Measurements from ENCODE around the gene GATA1. TPM values are rescaled to one million over a fixed set of nuclear protein-coding genes. Genes with fewer than 3 reads are reported as not detected.

Gene GATA1
- total RNA-seq, 1 experiment from 2014 or later = 0.23 TPM

DNA sequence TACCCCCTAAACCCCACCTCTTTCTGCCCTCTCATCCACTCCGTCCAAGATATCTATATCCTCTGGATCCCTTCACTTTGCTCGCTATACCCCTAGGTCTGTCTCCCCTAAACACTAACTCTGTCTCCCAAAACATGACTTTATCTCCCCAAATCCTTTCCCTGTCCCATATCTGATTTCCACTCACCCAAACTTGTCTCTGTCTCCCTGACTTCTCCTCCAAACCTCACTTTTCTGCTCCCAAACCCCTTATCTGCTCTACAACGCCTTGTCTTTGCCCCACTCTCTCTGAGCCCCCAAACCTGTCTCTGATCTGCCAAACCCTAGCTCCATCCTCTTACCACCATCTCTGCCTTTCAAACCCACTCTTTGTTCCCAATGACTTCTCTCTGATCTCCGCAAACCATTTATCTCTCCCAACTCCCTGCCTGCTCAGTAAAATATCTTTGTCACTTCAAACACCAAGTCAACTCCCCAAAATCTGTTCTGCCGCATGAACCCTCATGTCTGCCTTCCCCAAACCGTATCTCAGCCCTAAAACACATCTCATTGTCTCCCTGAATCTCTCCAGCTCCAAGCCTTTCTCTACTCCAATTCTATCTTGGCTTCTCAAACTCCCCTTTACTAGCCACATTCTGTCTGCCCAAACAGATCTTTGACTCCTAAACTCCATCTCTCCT, 575 bp downstream of the GATA1 start:
- no peak overlapping the region for H3K27ac ChIP-seq (ENCODE audit: low read length)
- ChIA-PET CTCF (no interaction called here), POLR2A (no interaction called here)
- no peaks in the 10 kb centered on the region for H3K27me3 ChIP-seq (ENCODE audit: control insufficient read depth, insufficient read depth, low read length)
- intact Hi-C loops (cut with micrococcal nuclease; ENCODE audit: unreplicated experiment) (no loop called here), in situ Hi-C loops (cut with HindIII; ENCODE audit: low pct_unique_long_range_greater_than_20kb, low sequenced_read_pairs) (no loop called here)
- H3K4me3 ChIP-seq (ENCODE audit: low read depth in 2 of 2, low read length in 2 of 2) = no peak overlapping the region
- TF ChIP-seq, protein P1, sequence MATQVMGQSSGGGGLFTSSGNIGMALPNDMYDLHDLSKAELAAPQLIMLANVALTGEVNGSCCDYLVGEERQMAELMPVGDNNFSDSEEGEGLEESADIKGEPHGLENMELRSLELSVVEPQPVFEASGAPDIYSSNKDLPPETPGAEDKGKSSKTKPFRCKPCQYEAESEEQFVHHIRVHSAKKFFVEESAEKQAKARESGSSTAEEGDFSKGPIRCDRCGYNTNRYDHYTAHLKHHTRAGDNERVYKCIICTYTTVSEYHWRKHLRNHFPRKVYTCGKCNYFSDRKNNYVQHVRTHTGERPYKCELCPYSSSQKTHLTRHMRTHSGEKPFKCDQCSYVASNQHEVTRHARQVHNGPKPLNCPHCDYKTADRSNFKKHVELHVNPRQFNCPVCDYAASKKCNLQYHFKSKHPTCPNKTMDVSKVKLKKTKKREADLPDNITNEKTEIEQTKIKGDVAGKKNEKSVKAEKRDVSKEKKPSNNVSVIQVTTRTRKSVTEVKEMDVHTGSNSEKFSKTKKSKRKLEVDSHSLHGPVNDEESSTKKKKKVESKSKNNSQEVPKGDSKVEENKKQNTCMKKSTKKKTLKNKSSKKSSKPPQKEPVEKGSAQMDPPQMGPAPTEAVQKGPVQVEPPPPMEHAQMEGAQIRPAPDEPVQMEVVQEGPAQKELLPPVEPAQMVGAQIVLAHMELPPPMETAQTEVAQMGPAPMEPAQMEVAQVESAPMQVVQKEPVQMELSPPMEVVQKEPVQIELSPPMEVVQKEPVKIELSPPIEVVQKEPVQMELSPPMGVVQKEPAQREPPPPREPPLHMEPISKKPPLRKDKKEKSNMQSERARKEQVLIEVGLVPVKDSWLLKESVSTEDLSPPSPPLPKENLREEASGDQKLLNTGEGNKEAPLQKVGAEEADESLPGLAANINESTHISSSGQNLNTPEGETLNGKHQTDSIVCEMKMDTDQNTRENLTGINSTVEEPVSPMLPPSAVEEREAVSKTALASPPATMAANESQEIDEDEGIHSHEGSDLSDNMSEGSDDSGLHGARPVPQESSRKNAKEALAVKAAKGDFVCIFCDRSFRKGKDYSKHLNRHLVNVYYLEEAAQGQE (IDR thresholded peaks at IDR 0.05; ENCODE audit: insufficient read depth in 1 of 2, low read depth in 2 of 2, low read length in 1 of 2) = no peak
- TF ChIP-seq SIN3A (IDR thresholded peaks at IDR 0.05; ENCODE audit: borderline replicate concordance, insufficient read depth, low read depth, low read length) (no peak), TCF7L2 (IDR thresholded peaks at IDR 0.05; ENCODE audit: low read depth, low read length) (no peak), POLR2AphosphoS5 (IDR thresholded peaks at IDR 0.05; ENCODE audit: low read depth, low read length) (no peak)
- TF ChIP-seq, protein P2, sequence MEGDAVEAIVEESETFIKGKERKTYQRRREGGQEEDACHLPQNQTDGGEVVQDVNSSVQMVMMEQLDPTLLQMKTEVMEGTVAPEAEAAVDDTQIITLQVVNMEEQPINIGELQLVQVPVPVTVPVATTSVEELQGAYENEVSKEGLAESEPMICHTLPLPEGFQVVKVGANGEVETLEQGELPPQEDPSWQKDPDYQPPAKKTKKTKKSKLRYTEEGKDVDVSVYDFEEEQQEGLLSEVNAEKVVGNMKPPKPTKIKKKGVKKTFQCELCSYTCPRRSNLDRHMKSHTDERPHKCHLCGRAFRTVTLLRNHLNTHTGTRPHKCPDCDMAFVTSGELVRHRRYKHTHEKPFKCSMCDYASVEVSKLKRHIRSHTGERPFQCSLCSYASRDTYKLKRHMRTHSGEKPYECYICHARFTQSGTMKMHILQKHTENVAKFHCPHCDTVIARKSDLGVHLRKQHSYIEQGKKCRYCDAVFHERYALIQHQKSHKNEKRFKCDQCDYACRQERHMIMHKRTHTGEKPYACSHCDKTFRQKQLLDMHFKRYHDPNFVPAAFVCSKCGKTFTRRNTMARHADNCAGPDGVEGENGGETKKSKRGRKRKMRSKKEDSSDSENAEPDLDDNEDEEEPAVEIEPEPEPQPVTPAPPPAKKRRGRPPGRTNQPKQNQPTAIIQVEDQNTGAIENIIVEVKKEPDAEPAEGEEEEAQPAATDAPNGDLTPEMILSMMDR (IDR thresholded peaks at IDR 0.05) = no peak
- no peaks in the 10 kb centered on the region for H3K4me1 ChIP-seq (ENCODE audit: control insufficient read depth, insufficient read depth, low read length)
- H3K9me3 ChIP-seq (ENCODE audit: control insufficient read depth, insufficient read depth, low read depth, low read length) = no peaks in the 10 kb centered on the region
- ATAC-seq (no peak), DNase-seq (ENCODE audit: low read depth, low spot score) (no peak)
- BruUV-seq (replicated peaks) = no TSS peak
- no peaks in the 10 kb centered on the region for H3K36me3 ChIP-seq (ENCODE audit: control insufficient read depth, insufficient read depth, low read length)

DNA sequence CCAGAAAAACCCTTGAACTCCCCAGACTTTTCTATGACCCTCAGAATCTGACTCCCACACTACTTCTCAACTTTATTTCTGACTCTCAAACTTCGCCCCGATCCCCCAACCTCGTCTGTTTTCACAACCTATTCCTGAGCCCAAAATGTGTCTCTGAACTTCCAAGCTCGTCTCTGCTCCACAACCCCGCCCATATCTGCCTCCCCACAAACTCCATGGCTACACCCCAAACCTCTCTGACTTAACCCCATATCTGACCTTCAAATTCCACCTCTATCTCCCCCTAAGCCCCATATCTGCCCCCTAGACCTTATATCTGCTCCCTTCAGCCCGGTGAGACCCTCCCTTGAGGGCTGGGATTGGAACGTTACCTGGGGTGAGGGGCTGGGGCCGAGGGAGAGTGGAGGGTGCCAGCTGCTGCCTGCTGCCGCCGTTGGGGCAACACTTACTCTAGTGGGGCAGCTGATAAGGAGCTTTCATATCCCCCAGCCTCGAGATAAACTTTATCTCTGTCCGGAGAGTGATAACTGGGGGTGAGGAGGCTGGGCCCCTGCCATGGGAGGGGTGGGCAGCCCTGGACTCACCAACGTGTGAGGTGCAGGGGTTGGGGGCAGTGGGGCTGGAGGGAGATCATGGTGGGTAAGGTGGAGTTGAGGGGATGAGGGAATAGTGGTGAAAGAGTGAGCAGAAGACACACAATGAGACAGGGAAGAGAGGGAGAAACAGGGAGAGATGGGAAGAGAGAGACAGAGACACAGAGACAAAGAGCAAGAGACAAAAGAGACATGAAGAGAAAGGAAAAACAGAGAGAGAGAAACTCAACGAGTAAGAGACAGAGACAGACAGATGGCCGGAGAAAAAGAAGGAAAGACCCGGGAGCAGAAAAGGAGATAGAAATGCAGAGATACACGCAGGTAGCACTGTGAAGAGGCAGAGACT, 1.4 kb downstream of the GATA1 start:
- POLR2A ChIA-PET = no interaction called here
- Histone ChIP-seq H3K4me1 (ENCODE audit: control insufficient read depth, insufficient read depth, low read length) (no peaks in the 10 kb centered on the region), H3K27ac (ENCODE audit: low read length) (no peak overlapping the region), H3K27me3 (ENCODE audit: control insufficient read depth, insufficient read depth, low read length) (no peaks in the 10 kb centered on the region), H3K4me3 (ENCODE audit: low read depth in 2 of 2, low read length in 2 of 2) (no peak overlapping the region), H3K36me3 (ENCODE audit: control insufficient read depth, insufficient read depth, low read length) (no peaks in the 10 kb centered on the region), H3K9me3 (ENCODE audit: control insufficient read depth, insufficient read depth, low read depth, low read length) (no peaks in the 10 kb centered on the region)
- in situ Hi-C loops (cut with HindIII; ENCODE audit: low pct_unique_long_range_greater_than_20kb, low sequenced_read_pairs) = no loop called here
- ATAC-seq (no peak), DNase-seq (ENCODE audit: low read depth, low spot score) (no peak)
- CTCF ChIA-PET = no interaction called here
- BruUV-seq (replicated peaks) = no TSS peak
- intact Hi-C loops (cut with micrococcal nuclease; ENCODE audit: unreplicated experiment) = no loop called here
- TF ChIP-seq POLR2AphosphoS5 (IDR thresholded peaks at IDR 0.05; ENCODE audit: low read depth, low read length) = no peak
- TF ChIP-seq, protein P1 (IDR thresholded peaks at IDR 0.05; ENCODE audit: insufficient read depth in 1 of 2, low read depth in 2 of 2, low read length in 1 of 2) = no peak
- no peak for TF ChIP-seq SIN3A (IDR thresholded peaks at IDR 0.05; ENCODE audit: borderline replicate concordance, insufficient read depth, low read depth, low read length)
- TF ChIP-seq, protein P2 (IDR thresholded peaks at IDR 0.05) = no peak
- TF ChIP-seq TCF7L2 (IDR thresholded peaks at IDR 0.05; ENCODE audit: low read depth, low read length) = no peak
